Stimulated activated CD8-positive, alpha-beta memory T cell treated with anti-CD3 and anti-CD28 coated beads, Interleukin-12 subunit alpha, Interleukin-12 subunit beta, amount 100 ng/mL, for 24 hours (primary cell): ENCODE measurements around the gene IRGC.
A peak's percentile ranks its signal among the peaks of the same experiment; 100 is the strongest.
"Not testable (repeated sequence)": the region's sequence is repeated elsewhere in the genome, so short reads cannot be mapped to it uniquely, and the experiment has no call there.

Experiments used
- DNase-seq: peaks from one replicate; pipeline ENCODE4 v3.0.0-alpha.2; 2020; ENCODE audit errors: extremely low read depth

IRGC gene, protein sequence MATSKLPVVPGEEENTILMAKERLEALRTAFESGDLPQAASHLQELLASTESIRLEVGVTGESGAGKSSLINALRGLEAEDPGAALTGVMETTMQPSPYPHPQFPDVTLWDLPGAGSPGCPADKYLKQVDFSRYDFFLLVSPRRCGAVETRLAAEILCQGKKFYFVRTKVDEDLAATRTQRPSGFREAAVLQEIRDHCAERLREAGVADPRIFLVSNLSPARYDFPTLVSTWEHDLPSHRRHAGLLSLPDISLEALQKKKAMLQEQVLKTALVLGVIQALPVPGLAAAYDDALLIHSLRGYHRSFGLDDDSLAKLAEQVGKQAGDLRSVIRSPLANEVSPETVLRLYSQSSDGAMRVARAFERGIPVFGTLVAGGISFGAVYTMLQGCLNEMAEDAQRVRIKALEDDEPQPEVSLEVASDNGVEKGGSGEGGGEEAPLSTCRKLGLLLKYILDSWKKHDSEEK

DNA sequence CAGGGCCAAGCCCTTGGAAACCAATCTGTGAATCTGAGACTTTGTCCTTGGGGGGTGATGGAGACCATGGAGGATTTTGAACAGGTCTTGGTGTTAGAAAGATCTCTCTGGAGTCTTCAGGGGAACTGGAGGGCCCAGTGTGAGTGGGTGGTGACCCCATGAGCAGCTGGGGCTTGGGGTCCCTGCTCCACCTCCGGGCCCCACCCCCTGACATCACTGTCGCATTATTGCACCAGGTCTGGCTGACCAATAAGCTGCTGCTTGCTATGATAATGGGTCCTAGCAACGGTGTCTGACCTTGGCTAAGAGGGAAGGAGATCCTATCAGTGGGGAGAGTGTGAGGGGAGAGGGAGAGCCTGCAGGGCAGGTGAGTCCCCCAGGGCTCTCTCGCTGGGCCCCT is at the start of gene IRGC:
TSS of gene IRGC (plus strand) at position 301 of the 400 bp plus-strand sequence. CDS start 2,483 bp downstream, outside the sequence.
- DNase-seq = no peak

DNA sequence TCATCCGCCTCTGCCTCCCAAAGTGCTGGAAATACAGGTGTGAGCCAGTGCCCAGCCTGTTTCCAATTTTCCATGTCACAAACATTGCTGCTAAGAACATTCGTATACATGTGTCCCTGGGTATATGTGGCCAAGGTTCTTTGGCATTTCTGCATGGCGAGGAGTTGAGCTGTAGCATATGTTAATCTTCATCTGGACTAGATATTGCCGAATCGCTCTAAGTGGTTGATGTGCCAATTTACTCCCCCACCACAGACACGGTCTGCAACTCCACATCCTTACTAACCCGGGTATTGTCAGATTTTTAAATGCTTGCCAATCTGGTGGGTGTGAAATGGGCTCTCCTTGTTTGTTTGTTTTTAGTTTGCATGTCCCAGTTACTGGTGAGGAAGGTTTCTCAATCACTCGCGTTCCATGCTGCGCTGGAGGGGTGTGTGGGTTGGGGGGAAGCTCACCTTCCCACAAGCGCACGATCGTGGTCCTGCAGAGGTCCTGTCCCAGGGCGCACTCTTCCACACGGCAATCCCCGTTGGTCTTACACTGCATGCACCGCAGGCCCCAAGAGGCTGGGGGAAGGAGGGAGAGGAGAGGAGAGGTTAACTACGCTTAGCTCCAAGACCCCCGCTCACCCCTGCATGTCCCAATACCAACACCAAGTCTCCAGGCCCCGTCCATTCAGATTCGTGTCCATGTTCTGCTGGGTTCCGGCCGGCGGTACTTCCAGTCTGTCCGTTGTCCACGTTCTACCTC is 48.6 kb upstream of the IRGC start:
- DNase-seq = no peak

DNA sequence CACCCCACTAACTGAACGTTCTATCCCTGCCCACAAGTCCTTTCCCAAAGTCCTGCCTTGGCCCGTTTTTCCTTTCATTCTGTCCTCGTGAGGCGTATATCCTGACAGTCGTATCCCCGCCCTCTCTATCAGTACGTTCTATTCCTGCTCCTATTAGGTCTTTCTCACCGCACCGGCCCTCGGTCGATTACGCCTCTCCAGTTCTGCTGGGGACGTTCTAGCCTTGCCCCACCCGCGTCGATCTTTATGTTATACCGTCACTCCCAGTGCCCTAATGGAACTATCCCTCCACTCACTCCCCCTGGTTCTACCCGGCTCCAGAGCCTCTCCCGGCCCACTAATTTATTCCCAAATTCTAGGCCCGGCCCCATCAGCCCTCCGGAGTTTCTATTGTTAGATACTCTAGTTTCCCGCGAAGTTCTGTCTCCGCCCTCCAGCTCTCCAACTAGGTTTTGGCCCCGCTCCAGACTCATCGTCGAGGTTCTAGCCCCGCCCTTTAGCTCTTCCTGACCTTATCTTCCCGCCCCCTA is 47.9 kb upstream of the IRGC start:
- DNase-seq = no peak

GRCh38 chr19:43668406-43669109 is 47.3 kb upstream of the IRGC start:
- peak; percentile 80 for DNase-seq

DNA sequence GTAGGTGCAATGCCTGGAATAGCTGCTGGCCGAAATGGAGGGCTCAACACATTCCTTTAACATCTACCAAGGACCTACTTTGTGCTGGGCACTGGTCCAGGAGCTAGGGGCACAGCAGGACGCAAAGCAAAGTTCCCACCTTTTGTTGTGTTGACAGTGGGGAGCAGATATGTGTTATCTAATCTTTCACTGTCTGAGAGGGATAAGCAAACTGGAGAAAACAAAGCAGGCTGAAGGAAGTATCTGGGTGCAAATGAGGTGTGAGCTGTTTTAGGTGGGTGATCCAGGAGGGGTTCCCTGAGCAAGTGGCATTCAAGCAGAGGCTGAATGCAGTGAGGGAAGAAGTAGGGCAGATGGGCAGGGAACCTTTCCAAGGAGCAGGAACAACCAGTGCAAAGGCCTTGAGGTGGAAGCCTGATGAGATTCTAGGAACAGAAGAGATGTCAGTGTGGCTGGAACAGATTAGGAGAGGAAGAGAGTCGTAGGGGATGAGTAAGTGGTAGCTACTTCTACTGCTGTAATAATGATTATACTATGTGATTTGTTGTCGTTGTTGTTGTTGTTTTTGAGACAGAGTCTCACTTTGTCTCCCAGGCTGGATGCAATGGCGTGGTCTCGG is 43.7 kb upstream of the IRGC start:
- DNase-seq = no peak

DNA sequence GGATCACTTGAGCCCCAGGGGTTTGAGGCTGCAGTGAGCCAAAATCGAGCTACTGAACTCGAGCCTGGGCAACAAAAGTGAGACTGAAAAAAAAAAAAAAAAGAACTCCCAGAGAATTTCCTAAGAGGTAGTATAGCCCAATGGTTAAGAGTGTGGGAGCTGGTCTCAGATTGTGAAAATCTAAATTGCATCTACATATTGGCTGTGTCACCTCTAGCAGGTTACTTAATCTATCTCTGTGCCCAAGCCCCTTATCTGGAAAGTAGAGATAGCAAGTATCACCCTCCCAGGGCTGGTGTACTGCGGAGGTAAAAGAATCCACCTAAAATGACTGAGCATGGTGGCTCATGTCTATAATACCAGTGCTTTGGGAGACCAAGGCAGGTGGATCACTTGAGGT is 42.2 kb upstream of the IRGC start:
- no peak for DNase-seq

DNA sequence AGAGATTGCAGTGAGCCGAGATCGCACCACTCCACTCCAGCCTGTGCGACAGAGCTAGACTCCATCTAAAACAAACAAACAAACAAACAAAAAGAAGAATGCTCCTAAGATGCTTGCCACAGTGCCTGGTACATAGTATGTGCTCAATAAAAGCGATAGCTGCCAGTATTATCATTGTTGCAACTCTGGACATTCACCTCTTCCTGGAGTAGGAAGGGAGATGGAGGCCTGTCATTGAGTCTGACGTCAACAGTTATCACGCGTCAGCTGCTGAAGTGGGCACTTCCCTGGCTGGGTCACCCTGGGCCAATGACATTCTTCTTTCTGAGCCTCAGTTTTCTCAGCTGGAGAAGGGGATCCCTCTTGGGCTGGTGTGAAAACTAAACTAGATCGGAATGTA is 41.7 kb upstream of the IRGC start:
- no peak for DNase-seq

GRCh38 chr19:43674596-43674995 is 41.3 kb upstream of the IRGC start:
- no peak for DNase-seq

GRCh38 chr19:43675269-43675879 is 40.5 kb upstream of the IRGC start:
- no peak for DNase-seq

DNA sequence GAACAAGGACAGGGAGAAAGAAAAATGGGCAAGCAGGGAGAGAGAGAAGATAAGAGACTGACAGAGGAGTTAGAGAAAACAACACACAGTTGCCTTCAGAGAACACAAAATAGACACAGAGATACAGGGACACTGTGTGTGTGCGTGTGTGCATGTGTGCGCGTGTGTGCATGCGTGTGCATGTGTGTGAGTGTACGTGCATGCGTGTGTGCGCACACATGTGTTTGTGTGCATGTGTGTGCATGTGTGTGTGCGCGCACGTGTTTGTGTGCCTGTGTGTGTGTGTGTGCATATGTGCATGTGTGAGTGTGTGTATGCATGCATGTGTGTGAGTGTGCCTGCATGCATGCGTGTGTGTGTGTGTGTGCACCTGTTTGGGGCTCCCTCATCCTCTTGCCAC is 40.0 kb upstream of the IRGC start:
- DNase-seq = no peak

- DNase-seq = no peak
Measured at GRCh38 chr19:43678512-43679261, 37.2 kb upstream of the IRGC start.

GRCh38 chr19:43681821-43682220 is 34.1 kb upstream of the IRGC start:
- no peak for DNase-seq

GRCh38 chr19:43682269-43682668 is 33.6 kb upstream of the IRGC start:
- DNase-seq = not testable (repeated sequence)

GRCh38 chr19:43682824-43683661 is 32.8 kb upstream of the IRGC start:
- DNase-seq = no peak

DNA sequence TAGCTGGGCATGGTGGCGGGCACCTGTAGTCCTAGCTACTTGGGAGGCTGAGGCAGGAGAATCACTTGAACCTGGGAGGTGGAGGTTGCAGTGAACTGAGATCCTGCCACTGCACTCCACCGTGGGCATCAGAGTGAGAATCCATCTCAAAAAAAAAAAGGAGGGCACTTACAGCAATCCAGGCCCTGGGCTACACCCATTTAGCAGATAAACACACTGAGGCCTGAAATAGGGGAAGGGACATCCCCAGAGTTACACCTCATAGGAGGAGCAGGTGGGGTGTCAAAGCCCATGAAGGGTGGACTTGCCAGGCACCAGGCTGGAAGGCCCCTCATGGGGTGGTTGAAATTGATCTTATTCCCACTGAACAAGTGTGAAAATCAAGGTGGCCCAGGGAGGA is 32.0 kb upstream of the IRGC start:
- DNase-seq = no peak

GRCh38 chr19:43684326-43684725 is 31.6 kb upstream of the IRGC start:
- DNase-seq = no peak

DNA sequence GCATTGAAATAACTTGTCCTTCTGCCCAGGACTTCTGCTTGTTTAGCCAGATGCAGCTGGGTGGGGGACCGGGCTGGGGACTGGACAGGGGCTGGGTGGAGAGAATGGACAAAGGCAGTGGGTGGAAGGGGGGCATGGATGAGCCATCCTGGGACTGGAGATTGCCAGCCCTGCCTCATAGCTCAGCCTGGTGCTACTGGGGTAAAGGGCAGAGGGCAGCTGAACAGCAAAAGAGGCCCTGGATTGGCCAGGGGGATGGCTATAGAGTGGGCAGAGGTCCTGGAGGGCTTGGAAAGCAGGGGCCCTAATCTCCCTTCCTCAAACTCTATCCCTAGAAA is 28.2 kb upstream of the IRGC start:
- DNase-seq = no peak

DNA sequence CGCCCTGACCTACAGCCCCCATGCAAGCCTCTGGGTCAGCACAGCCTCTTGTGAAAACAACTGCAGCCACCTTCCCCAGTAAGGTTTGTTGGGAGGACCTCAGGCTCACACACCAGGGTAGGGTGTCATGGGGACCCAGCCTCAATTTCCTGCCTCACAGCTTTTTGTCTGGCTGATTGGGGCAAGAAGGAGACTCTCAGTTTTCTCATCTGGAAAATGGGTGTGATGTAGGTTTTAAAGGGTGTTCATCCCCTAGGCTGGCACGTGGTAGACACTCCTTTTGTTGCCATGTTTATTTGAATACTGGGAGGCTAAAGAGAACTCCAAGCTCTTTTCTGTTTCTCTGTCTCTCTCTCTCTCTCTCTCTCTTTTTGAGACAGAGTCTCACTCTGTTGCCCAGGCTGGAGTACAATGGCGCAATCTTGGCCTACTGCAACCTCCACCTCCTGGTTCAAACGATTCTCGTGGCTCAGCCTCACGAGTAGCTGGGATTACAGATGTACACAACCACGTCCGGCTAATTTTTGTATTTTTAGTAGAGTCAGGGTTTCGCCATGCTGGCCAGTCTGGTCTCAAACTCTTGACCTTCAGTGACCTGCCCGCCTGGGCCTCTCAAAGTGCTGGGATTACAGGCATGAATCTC is 27.7 kb upstream of the IRGC start:
- DNase-seq = no peak

GRCh38 chr19:43690444-43690843 is 25.4 kb upstream of the IRGC start:
- no peak for DNase-seq
